Measurements from ENCODE around the gene DCAF11.

- TF ChIP-seq, protein P1, sequence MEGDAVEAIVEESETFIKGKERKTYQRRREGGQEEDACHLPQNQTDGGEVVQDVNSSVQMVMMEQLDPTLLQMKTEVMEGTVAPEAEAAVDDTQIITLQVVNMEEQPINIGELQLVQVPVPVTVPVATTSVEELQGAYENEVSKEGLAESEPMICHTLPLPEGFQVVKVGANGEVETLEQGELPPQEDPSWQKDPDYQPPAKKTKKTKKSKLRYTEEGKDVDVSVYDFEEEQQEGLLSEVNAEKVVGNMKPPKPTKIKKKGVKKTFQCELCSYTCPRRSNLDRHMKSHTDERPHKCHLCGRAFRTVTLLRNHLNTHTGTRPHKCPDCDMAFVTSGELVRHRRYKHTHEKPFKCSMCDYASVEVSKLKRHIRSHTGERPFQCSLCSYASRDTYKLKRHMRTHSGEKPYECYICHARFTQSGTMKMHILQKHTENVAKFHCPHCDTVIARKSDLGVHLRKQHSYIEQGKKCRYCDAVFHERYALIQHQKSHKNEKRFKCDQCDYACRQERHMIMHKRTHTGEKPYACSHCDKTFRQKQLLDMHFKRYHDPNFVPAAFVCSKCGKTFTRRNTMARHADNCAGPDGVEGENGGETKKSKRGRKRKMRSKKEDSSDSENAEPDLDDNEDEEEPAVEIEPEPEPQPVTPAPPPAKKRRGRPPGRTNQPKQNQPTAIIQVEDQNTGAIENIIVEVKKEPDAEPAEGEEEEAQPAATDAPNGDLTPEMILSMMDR (IDR thresholded peaks at IDR 0.05), result peak; percentile 97
- no peak for TF ChIP-seq EZH2phosphoT487 (IDR thresholded peaks at IDR 0.05)
These were observed 46.5 kb downstream of the DCAF11 start, which contains the start of gene IRF9 for GRCh38 chr14:24160850-24161804.

All from neural progenitor cell (in vitro differentiated cells).